GM12891 (cell line): ENCODE data around the gene FBLN5.
"Not testable (repeated sequence)": the region's sequence is repeated elsewhere in the genome, so short reads cannot be mapped to it uniquely, and the experiment has no call there.

Source experiments
- DNase-seq: peaks from one replicate; pipeline ENCODE4 v3.0.0; 2011; ENCODE audit warnings: low spot score; ENCODE audit not compliant: insufficient read length
- FAIRE-seq: peaks from 2 replicates; lab custom pipeline; 2011; peaks lifted over from hg19 to GRCh38; lab: Jason Lieb, UNC
- PAX5 ChIP-seq: IDR thresholded peaks from 2 replicates; pipeline ENCODE4 v1.6.1; 2011; ENCODE audit warnings: low read length, moderate library complexity, mild to moderate bottlenecking; ENCODE audit not compliant: insufficient read depth, severe bottlenecking
- POLR2A ChIP-seq: IDR thresholded peaks from 2 replicates; pipeline ENCODE4 v1.6.1; 2011; ENCODE audit warnings: low read depth, low read length, control low read depth
- POLR2AphosphoS5 ChIP-seq: IDR thresholded peaks from 2 replicates; pipeline ENCODE4 v1.6.1; 2011; ENCODE audit warnings: low read depth, low read length, control low read depth
- POU2F2 ChIP-seq: IDR thresholded peaks from 2 replicates; pipeline ENCODE4 v1.6.1; 2011; ENCODE audit warnings: low read depth, mild to moderate bottlenecking, control low read depth, low read length, moderate library complexity
- SPI1 ChIP-seq: IDR thresholded peaks from 2 replicates; pipeline ENCODE4 v1.6.1; 2011; ENCODE audit warnings: low read depth, low read length, control low read depth
- TAF1 ChIP-seq: IDR thresholded peaks from 2 replicates; pipeline ENCODE4 v1.6.1; 2011; ENCODE audit warnings: low read depth, low read length, control low read depth

The FBLN5 gene

DNA sequence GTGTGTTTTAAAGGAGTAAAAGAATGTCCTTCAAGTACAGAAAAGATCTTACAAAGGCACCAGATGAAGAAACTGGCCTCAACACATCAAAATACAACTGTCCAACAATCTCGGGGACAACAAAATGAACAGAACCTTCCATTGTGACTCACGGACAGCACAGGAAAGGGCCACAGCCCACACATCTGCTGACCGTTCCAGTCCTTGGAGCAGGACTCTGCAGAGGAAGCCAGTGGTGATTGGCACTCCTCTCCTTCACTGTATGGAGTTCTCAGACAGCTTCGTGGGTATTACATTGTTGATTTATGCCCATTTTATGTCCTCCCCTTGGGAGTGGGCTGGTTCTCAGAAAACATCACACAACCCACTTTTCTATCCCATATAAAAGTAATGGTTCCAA is 47.7 kb downstream of the FBLN5 start:
- no peak for FAIRE-seq
- TF ChIP-seq POLR2A (no peak), POU2F2 (no peak), SPI1 (no peak), PAX5 (no peak), TAF1 (no peak), POLR2AphosphoS5 (no peak)
- DNase-seq: no peak

DNA sequence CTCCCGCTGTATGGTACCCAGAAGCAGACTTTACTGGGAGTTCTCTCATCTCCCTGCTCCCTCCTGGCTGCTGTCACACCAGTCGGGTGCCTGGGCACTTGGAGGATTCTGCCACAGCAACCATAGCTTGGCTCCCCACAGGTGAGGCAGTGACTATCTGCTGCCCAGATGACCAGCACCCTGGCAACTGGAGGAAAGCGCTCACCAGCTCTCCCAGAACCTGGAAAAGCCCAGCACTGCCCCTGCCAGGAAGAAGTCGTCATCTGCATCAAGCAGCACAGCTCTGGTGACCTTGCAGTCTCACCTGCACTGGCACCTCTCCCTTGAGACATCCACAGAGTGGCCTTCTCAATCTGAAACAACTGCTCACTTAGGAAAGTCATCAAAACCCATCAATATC is 48.3 kb downstream of the FBLN5 start:
- no peak for FAIRE-seq
- TF ChIP-seq POU2F2 (no peak), TAF1 (no peak), SPI1 (no peak), POLR2A (no peak), PAX5 (no peak), POLR2AphosphoS5 (no peak)
- no peak for DNase-seq

DNA sequence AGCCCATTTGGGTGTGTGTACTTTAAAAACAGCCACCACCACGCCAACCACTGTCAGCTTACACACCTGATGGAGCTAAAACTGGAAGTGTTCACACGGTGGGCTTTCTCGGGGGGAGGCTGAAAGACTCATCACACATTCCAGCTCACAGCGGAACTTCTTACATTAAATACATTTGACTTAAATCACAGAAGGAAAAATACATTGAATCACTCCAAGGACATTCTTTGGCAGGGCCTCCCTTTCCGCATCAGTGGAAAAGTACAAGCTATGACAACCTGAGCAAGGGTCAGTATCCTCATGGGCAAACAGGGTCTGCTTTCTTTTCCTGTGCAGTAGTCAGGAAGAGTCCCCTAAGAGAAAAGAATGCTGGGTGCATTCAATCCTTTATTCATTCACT is 49.1 kb downstream of the FBLN5 start:
- no peak for FAIRE-seq
- TF ChIP-seq POLR2AphosphoS5: no peak
- TF ChIP-seq TAF1: no peak
- no peak for TF ChIP-seq PAX5
- TF ChIP-seq POLR2A: no peak
- TF ChIP-seq SPI1: no peak
- TF ChIP-seq POU2F2: no peak

DNA sequence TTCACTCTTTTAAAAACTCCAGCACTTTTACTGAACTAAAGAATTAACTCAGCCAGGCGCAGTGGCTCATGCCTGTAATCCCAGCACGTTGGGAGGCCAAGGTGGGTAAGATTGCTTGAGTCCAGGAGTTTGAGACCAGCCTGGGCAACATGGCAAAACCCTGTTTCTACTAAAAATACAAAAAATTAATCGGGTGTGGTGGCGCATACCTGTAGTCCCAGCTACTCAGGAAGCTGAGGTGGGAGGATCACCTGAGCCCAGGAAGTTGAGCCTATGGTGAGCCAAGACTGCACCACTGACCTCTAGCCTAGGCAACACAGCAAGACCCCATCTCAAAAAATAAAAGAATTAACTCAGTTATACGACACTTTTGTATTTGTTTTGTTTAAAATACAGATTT is 49.8 kb downstream of the FBLN5 start:
- DNase-seq: not testable (repeated sequence)

More for the DNA sequence above, 49.1 kb downstream of the FBLN5 start:
- no peak for DNase-seq

DNA sequence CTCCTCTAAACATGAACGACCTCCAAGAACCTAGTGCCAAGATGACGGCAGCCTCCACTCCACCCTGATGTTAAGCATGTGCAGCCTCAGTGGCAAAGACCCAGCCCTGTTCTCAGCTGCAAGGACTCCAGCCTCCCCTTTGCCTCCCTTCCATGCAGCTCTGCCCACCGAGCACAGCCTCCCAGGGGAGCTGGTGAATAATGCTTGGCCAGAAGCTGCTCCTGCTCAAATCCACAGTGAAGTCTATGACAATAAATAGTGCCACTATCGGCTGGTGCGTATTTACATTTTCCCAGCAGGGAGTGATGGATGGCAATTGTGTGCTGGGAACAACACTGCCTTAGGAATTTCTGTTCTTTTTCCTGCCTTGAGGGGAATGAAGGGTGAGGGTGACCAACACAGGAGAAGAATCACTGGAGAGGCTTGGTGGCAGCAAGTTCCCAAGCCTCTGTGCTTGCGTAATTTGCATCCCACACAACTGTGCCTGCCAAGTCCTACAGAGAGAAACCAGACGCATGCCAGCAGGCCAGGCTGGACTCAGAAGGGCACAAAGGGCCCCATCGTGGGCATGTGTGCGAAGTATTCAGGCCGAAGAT is 50.3 kb downstream of the FBLN5 start:
- DNase-seq: no peak
- no peak for FAIRE-seq
- TF ChIP-seq POLR2A (no peak), POLR2AphosphoS5 (no peak), SPI1 (no peak), POU2F2 (no peak), TAF1 (no peak)

More for the DNA sequence above, 49.8 kb downstream of the FBLN5 start:
- FAIRE-seq: not testable (repeated sequence)

DNA sequence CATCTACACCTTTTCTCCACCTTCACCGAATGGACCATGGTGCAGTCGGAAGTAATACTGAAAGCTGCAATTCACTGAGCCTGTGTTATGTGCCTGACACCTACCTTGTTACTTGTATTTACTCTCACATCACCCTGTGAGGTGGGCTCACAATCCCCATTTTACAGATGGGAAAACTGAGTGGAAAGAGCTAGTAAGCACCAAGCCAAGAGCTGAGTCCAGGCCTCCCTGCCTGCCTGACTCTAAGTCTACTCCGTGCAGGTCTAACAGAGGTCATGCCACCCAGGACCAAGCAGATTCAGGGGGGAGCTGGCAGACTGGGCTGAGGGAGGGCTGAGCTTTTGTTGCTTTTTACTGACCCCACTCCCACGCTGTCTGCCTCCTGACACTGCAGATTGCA is 51.1 kb downstream of the FBLN5 start:
- no peak for DNase-seq
- no peak for TF ChIP-seq TAF1
- TF ChIP-seq POLR2AphosphoS5: no peak
- TF ChIP-seq PAX5: no peak
- TF ChIP-seq POLR2A: no peak
- TF ChIP-seq SPI1: no peak
- TF ChIP-seq POU2F2: no peak
- FAIRE-seq: no peak

DNA sequence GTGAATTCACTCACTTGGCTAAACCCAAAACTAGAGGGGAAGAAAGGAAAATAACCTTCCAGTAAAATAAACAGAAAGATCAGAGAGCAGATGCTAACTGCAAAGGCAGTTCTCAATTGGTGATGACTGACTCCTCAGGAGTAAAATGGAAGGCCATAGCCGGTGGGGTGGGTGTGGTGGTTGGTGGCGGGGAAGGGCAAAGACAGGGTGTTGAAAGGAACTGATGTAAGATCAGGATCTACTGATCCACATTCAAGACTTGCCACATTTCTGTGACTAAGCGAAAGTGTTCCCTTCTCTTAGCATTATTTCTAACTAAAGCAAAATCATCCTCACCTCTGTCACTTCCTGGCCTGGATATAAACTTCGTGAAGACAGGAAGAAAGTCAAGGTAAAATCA is 53.8 kb downstream of the FBLN5 start:
- no peak for FAIRE-seq
- no peak for DNase-seq
- TF ChIP-seq PAX5: no peak
- no peak for TF ChIP-seq SPI1
- TF ChIP-seq POLR2AphosphoS5: no peak
- TF ChIP-seq POU2F2: no peak
- no peak for TF ChIP-seq TAF1
- no peak for TF ChIP-seq POLR2A

DNA sequence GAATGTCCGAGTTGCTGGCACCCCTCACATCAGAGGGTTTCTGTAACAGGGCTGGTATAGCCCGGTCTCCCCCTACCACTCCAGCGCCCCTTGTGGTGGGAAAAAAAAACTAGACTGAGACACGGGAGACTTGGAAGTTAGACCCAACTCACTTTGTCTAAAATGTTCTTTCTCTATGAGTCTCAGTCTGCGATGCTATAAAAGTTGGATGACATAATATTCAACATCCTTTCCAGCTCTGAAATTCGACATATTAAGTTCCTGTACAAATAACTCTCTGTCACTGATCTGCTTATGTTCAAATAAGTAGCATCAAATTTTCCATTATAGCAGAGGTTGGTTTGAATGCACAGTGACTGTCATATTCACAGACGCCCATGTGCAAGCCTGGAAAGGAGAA is 54.5 kb downstream of the FBLN5 start:
- DNase-seq: no peak
- TF ChIP-seq TAF1 (no peak), POLR2A (no peak), PAX5 (no peak), POU2F2 (no peak), SPI1 (no peak), POLR2AphosphoS5 (no peak)
- no peak for FAIRE-seq

DNA sequence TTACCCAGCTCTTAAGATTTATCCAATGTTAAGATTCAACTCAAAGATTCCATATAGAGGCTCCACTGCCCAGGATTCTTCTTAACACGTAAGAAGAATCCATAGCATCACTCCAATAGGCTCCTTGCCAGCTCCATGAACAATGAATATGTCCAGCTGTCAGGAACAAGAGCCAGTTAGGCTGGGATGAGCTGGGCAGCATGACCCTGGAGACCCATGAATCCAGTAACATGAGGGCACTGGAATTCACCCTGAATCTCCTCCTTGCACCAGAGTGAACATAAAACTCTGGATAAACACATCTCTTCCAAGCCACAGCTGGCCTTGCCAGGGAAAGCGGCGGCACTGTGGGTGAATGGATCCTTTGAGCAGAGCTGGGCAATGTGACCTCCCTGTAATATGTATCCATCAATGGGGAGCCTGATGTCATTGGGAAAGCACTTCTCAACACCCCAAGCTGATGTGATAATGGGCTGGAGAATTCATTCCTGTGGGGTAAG is 55.7 kb downstream of the FBLN5 start:
- FAIRE-seq: no peak
- TF ChIP-seq SPI1: no peak
- TF ChIP-seq POLR2AphosphoS5: no peak
- no peak for TF ChIP-seq PAX5
- no peak for TF ChIP-seq TAF1
- TF ChIP-seq POLR2A: no peak
- no peak for TF ChIP-seq POU2F2
- no peak for DNase-seq

DNA sequence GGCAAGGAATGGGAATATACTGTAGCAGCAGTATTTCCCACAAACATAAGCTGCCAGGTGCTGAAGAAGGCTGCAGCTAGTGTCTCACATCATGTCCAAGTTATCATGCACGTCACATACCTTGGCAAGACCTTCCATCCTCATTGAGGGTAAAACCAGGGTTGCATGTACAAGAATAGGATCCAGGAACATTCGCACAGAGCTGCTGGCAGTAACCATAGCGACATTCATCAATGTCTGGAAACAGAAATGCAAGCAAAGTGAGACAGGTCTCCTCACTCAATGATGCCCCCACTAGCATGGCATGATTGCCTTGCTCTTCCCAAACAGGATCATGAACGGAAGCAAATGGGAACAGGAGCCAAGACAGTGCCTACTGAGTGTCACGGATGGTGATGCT is 56.4 kb downstream of the FBLN5 start:
- DNase-seq: no peak
- FAIRE-seq: no peak
- TF ChIP-seq PAX5: no peak
- no peak for TF ChIP-seq POLR2AphosphoS5
- TF ChIP-seq TAF1: no peak
- TF ChIP-seq SPI1: no peak
- no peak for TF ChIP-seq POU2F2
- TF ChIP-seq POLR2A: no peak
